HepG2 (cell line): Measurements from ENCODE around the gene NT5DC2. TPM values are rescaled to one million over a fixed set of nuclear protein-coding genes. Genes with fewer than 3 reads are reported as not detected.

Experiments
- ATAC-seq: fragments of 200-7000 bp; cut with Tn5 transposase; 3 replicates; pipeline ENCODE4 v1.9.1; 2020; ENCODE audit warnings: mild to moderate bottlenecking, moderate library complexity
- BruUV-seq: library from RNA; stranded (reverse); fragments of 400-500 nt; replicated peaks from 2 replicates; lab custom pipeline; 2021; lab: Mats Ljungman, UMichigan
- CTCF ChIA-PET: fragments of 300-600 bp; formaldehyde crosslinking; extraction: SDS; loops from one replicate; lab custom pipeline; 2021; ENCODE audit warnings: low total read pairs, inconsistent platforms, low intra/inter-chr PET ratio; lab: Yijun Ruan, JAX
- POLR2A ChIA-PET: fragments of 350-600 bp; sonication (Branson Sonifier 250); formaldehyde crosslinking; loops from one replicate; lab custom pipeline; 2020; ENCODE audit warnings: antibody characterized with exemption, inconsistent platforms; lab: Yijun Ruan, JAX
- DNase-seq: peaks from one replicate; pipeline ENCODE4 v3.0.0-alpha.2; 2015; ENCODE audit warnings: low spot score
- FAIRE-seq: peaks from 3 replicates; lab custom pipeline; 2011; peaks lifted over from hg19 to GRCh38; lab: Jason Lieb, UNC
- H2AFZ ChIP-seq: one replicate; pipeline ENCODE4 v1.6.1; 2011; ENCODE audit warnings: low read length, inconsistent platforms
- H3K27ac ChIP-seq: fragments of 300-600 bp; 3 replicates; pipeline ENCODE4 v1.8.0; 2011; ENCODE audit warnings: mixed run types, mild to moderate bottlenecking, mixed read lengths, low read length, inconsistent platforms; ENCODE audit not compliant: insufficient read depth; ENCODE audit errors: extremely low read length
- H3K27me3 ChIP-seq, 2 experiments: fragments of 200-600 bp in 1 of 2; 2 replicates in 1 of 2; 3 replicates in 1 of 2; pipeline versions ENCODE4 v1.6.0 to v1.8.0; 2011; ENCODE audit warnings: low read length in 2 of 2, mild to moderate bottlenecking in 2 of 2, moderate library complexity in 2 of 2, inconsistent platforms in 1 of 2; ENCODE audit not compliant: insufficient read depth in 2 of 2, control insufficient read depth in 1 of 2
- H3K36me3 ChIP-seq, 2 experiments: fragments of 200-600 bp in 1 of 2; replicated peaks in 1 of 2; 2 replicates in 1 of 2; 3 replicates in 1 of 2; pipeline versions ENCODE4 v1.5.1 to v1.8.0; 2011; ENCODE audit warnings: low read length in 2 of 2, inconsistent platforms in 1 of 2; ENCODE audit not compliant: insufficient read depth in 2 of 2, control insufficient read depth in 1 of 2
- H3K4me1 ChIP-seq: 2 replicates; pipeline ENCODE4 v1.5.1; 2012; ENCODE audit warnings: low read length, inconsistent platforms; ENCODE audit not compliant: insufficient read depth
- H3K4me2 ChIP-seq: 2 replicates; pipeline ENCODE4 v1.6.0; 2011; ENCODE audit warnings: low read depth, low read length, inconsistent platforms
- H3K4me3 ChIP-seq, 3 experiments: fragments of 200-600 bp in 1 of 3; sonication (generic), shearing (Covaris generic) in 1 of 3; replicated peaks in 1 of 3; 2 replicates each; pipeline ENCODE4 v1.5.1; 2011 to 2016; ENCODE audit warnings: low read length in 3 of 3, inconsistent platforms in 2 of 3, low read depth in 2 of 3, mild to moderate bottlenecking in 2 of 3, control low read depth in 1 of 3, mixed read lengths in 1 of 3; ENCODE audit not compliant: insufficient read depth in 1 of 3
- H3K79me2 ChIP-seq: one replicate; pipeline ENCODE4 v1.6.1; 2011; ENCODE audit warnings: low read length, inconsistent platforms; ENCODE audit not compliant: insufficient read depth
- H3K9ac ChIP-seq: 2 replicates; pipeline ENCODE4 v1.6.0; 2011; ENCODE audit warnings: mild to moderate bottlenecking, low read depth, low read length, inconsistent platforms; ENCODE audit not compliant: insufficient read depth
- H3K9me3 ChIP-seq: 2 replicates; pipeline ENCODE4 v1.5.1; 2012; ENCODE audit warnings: mild to moderate bottlenecking, low read length
- H4K20me1 ChIP-seq: 2 replicates; pipeline ENCODE4 v1.6.0; 2011; ENCODE audit warnings: inconsistent platforms, mild to moderate bottlenecking, low read length, moderate library complexity; ENCODE audit not compliant: insufficient read depth
- NR1H2 ChIP-seq: sonication (generic); formaldehyde crosslinking; IDR thresholded peaks from 2 replicates; pipeline ENCODE4 v1.8.1; 2022; ENCODE audit warnings: low read depth, missing genetic modification reagents, borderline replicate concordance
- RBFOX2 ChIP-seq: fragments of 200-400 bp; formaldehyde crosslinking; IDR thresholded peaks from 2 replicates; pipeline ENCODE4 v1.6.1; 2017; ENCODE audit warnings: low read depth, mild to moderate bottlenecking, low read length
- RFX5 ChIP-seq: IDR thresholded peaks from 2 replicates; pipeline ENCODE4 v1.6.1; 2011; ENCODE audit warnings: low read depth, low read length, improper control_type of control experiment
- ZHX1 ChIP-seq: sonication (generic); formaldehyde crosslinking; IDR thresholded peaks from 2 replicates; pipeline ENCODE4 v1.8.1; 2022; ENCODE audit warnings: low read depth, mild to moderate bottlenecking, missing genetic modification reagents
- ZNF17 ChIP-seq: sonication (generic); formaldehyde crosslinking; IDR thresholded peaks from 2 replicates; pipeline ENCODE4 v1.5.0; 2020; ENCODE audit warnings: mild to moderate bottlenecking, missing genetic modification reagents
- ZNF20 ChIP-seq: sonication (generic); formaldehyde crosslinking; IDR thresholded peaks from 2 replicates; pipeline ENCODE4 v1.4.0; 2020; ENCODE audit warnings: mild to moderate bottlenecking, moderate library complexity, missing genetic modification reagents
- WGBS: methylation state at CpG from one replicate; pipeline ENCODE4 v1.1.6; 2017; ENCODE audit warnings: low lambda C conversion rate; 5-methylcytosine and 5-hydroxymethylcytosine counted together
- in situ Hi-C: cut with HindIII; loops from 2 replicates; pipeline ENCODE4 v1.10.0; 2017; ENCODE audit warnings: low pct_unique_long_range_greater_than_20kb; ENCODE audit not compliant: extremely low pct_ligation_motif_present
- intact Hi-C: fragments of 100-400 bp; cut with micrococcal nuclease; formaldehyde crosslinking; loops from one replicate; pipeline ENCODE4 v1.10.0; 2022; ENCODE audit not compliant: unreplicated experiment
- polyA plus RNA-seq, 8 experiments: library from polyadenylated mRNA; depleted of rRNA in 3 of 8; stranded (reverse) in 7 of 8; unstranded in 1 of 8; fragments of >200 nt; fragmentation: Illumina TruSeq in 4 of 8; extraction: Trizol in 4 of 8; gene quantifications; 2 replicates each; pipeline versions ENCODE4 v1.2.1 to v1.2.3, GENCODE V29; 2011 to 2016; ENCODE audit warnings: low read depth in 4 of 8, missing spikeins in 1 of 8, mixed read lengths in 1 of 8; ENCODE audit not compliant: insufficient read depth in 1 of 8
- total RNA-seq, 5 experiments: library from RNA; depleted of rRNA; stranded (reverse); fragments of >200 nt; fragmentation: Illumina TruSeq; extraction: Trizol; gene quantifications; 2 replicates each; pipeline ENCODE4 v1.2.3, GENCODE V29; 2016; ENCODE audit warnings: low read depth in 1 of 5

Gene NT5DC2
- total and polyA plus RNA-seq, 2 of the 13 experiments (the other 11 are each of a cell fraction or from before 2014, with no cell fraction given): 131 to 240 TPM

GRCh38 chr3:52525680-52526561 lies 7.7 kb downstream of the NT5DC2 start:
- 91% methylated on average over 9 of the region's 9 CpGs for WGBS
- Histone ChIP-seq H4K20me1 (no peaks in the 10 kb centered on the region), H3K27ac (no peak overlapping the region), H3K9ac (no peak overlapping the region)
- FAIRE-seq (no peak), ATAC-seq (no peak)
- TF ChIP-seq RFX5 (no peak), ZNF20 (CRISPR knock-in tag) (no peak), NR1H2 (CRISPR knock-in tag) (no peak), ZNF17 (CRISPR knock-in tag) (no peak), ZHX1 (CRISPR knock-in tag) (no peak), RBFOX2 (peak; percentile 51; the same call in 1 of the 2 replicates)
- TF ChIP-seq, all 625 proteins: peak for 1
- BruUV-seq: no TSS peak
- Histone ChIP-seq H3K79me2 (peaks cover 6% of the 10 kb centered on the region), H3K9me3 (no peaks in the 10 kb centered on the region), H2AFZ (no peak overlapping the region), H3K4me2 (no peak overlapping the region), H3K4me3 (no peak overlapping the region), H3K36me3 (peaks cover 21 to 42% of the 10 kb centered on the region in 2 experiments), H3K27me3 (no peaks in the 10 kb centered on the region; a peak in 1 of 5 replicates), H3K4me1 (peaks cover 23% of the 10 kb centered on the region)
- no peak for DNase-seq
- in situ Hi-C loops: no loop called here
- intact Hi-C loops: no loop called here
- CTCF ChIA-PET: no interaction called here
- POLR2A ChIA-PET: interaction anchor here (1.2 kb wide), 1 partner anchor 10 kb away, joined by 4 read pairs; the partner anchor contains the start of gene UQCC5
